Measurements from ENCODE around the gene LDLRAD1.

DNA sequence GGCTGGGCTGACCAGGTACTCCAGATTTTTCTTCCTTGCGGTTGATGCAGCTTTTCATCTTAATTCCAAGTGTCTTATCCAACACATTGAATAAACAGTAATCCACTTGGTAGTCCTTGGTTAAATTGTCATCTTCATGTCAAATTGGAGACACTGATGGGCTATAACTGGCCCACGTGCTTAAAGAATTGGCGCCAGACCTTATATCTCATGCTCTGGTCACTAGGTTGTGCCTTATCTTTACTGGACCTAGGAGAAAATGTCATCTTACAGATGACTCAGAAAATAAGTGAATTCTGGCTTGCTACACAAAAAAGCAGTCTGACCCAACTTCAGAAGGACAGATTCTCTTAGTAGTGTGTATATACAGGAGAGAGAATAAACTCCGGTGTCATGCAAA is 55.6 kb downstream of the LDLRAD1 start:
- TF ChIP-seq, protein P1, sequence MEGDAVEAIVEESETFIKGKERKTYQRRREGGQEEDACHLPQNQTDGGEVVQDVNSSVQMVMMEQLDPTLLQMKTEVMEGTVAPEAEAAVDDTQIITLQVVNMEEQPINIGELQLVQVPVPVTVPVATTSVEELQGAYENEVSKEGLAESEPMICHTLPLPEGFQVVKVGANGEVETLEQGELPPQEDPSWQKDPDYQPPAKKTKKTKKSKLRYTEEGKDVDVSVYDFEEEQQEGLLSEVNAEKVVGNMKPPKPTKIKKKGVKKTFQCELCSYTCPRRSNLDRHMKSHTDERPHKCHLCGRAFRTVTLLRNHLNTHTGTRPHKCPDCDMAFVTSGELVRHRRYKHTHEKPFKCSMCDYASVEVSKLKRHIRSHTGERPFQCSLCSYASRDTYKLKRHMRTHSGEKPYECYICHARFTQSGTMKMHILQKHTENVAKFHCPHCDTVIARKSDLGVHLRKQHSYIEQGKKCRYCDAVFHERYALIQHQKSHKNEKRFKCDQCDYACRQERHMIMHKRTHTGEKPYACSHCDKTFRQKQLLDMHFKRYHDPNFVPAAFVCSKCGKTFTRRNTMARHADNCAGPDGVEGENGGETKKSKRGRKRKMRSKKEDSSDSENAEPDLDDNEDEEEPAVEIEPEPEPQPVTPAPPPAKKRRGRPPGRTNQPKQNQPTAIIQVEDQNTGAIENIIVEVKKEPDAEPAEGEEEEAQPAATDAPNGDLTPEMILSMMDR (IDR thresholded peaks at IDR 0.05) = no peak
- no peak for TF ChIP-seq POLR2A (IDR thresholded peaks at IDR 0.05)
